Upper lobe of right lung (tissue), 1 donor: ENCODE results near the gene CRELD2. TPM values are rescaled to one million over a fixed set of nuclear protein-coding genes. Genes with fewer than 3 reads are reported as not detected.

Experiments used
- ATAC-seq: fragments of 200-7000 bp; cut with Tn5 transposase; one replicate; pipeline ENCODE4 v1.9.1; 2020; ENCODE audit warnings: mild to moderate bottlenecking, moderate library complexity
- DNase-seq: peaks from one replicate; pipeline ENCODE4 v3.0.0-alpha.2; 2020
- H3K27ac ChIP-seq: fragments of 200-600 bp; one replicate; pipeline ENCODE4 v1.8.0; 2022
- H3K27me3 ChIP-seq: fragments of 200-600 bp; one replicate; pipeline ENCODE4 v1.8.0; 2022; ENCODE audit warnings: mild to moderate bottlenecking
- H3K36me3 ChIP-seq: fragments of 200-600 bp; one replicate; pipeline ENCODE4 v1.8.0; 2022
- H3K4me1 ChIP-seq: fragments of 200-600 bp; one replicate; pipeline ENCODE4 v1.8.0; 2022
- H3K4me3 ChIP-seq: fragments of 200-600 bp; one replicate; pipeline ENCODE4 v1.8.0; 2022; ENCODE audit warnings: mild to moderate bottlenecking
- H3K9me3 ChIP-seq: fragments of 200-600 bp; one replicate; pipeline ENCODE4 v1.8.0; 2022
- CTCF ChIP-seq: fragments of 200-600 bp; IDR thresholded peaks from one replicate; pipeline ENCODE4 v1.8.0; 2022; ENCODE audit warnings: antibody characterized with exemption
- intact Hi-C: fragments of 100-400 bp; cut with DNase I; formaldehyde crosslinking; loops from one replicate; pipeline ENCODE4 v1.11.0; 2022
- total RNA-seq: library from RNA; stranded (reverse); fragmentation: NEBNext Ultra II Directional; extraction: Animal tissue kit (Norgen Biotek cat#: 25700); gene quantifications from one replicate; pipeline ENCODE4 v1.2.1, GENCODE V29; 2021
- donor health status: DM: no; HTN: yes; CAD: no; lungs with severe emphysema.

CRELD2 gene
- total RNA-seq, 1 donor from 2014 or later, result 44.2 TPM

- H3K27ac ChIP-seq, result no peak overlapping the region
- H3K4me3 ChIP-seq, result no peak overlapping the region
- no peaks in the 10 kb centered on the region for H3K4me1 ChIP-seq
- ATAC-seq (no peak), DNase-seq (no peak)
- H3K27me3 ChIP-seq, result no peaks in the 10 kb centered on the region
- intact Hi-C loops, result no loop called here
- TF ChIP-seq CTCF, result no peak
- H3K36me3 ChIP-seq, result peaks cover 33% of the 10 kb centered on the region
- no peaks in the 10 kb centered on the region for H3K9me3 ChIP-seq
These were observed 36.6 kb upstream of the CRELD2 start for GRCh38 chr22:49881856-49882255.

GRCh38 chr22:49882519-49883293 lies 35.7 kb upstream of the CRELD2 start:
- Histone ChIP-seq H3K9me3 (no peaks in the 10 kb centered on the region), H3K27ac (no peak overlapping the region), H3K4me1 (no peaks in the 10 kb centered on the region), H3K27me3 (no peaks in the 10 kb centered on the region), H3K4me3 (no peak overlapping the region), H3K36me3 (peaks cover 40% of the 10 kb centered on the region)
- TF ChIP-seq CTCF, result no peak
- intact Hi-C loops, result no loop called here
- ATAC-seq, result no peak
- peak; percentile 53 for DNase-seq

- no peak for DNase-seq
- peaks cover 40% of the 10 kb centered on the region for H3K36me3 ChIP-seq
These were observed 35.2 kb upstream of the CRELD2 start for GRCh38 chr22:49883294-49883640.

GRCh38 chr22:49884075-49884474 lies 34.4 kb upstream of the CRELD2 start:
- H3K4me1 ChIP-seq, result no peaks in the 10 kb centered on the region
- H3K27me3 ChIP-seq, result no peaks in the 10 kb centered on the region
- intact Hi-C loops, result no loop called here
- ATAC-seq (no peak), DNase-seq (peak; percentile 40)
- no peak for TF ChIP-seq CTCF
- no peak overlapping the region for H3K4me3 ChIP-seq
- H3K36me3 ChIP-seq, result peaks cover 40% of the 10 kb centered on the region
- H3K9me3 ChIP-seq, result no peaks in the 10 kb centered on the region
- H3K27ac ChIP-seq, result no peak overlapping the region

More at GRCh38 chr22:49883294-49883640, 35.2 kb upstream of the CRELD2 start:
- intact Hi-C loops, result no loop called here
- Histone ChIP-seq H3K9me3 (no peaks in the 10 kb centered on the region), H3K27ac (no peak overlapping the region), H3K4me1 (no peaks in the 10 kb centered on the region), H3K4me3 (no peak overlapping the region), H3K27me3 (no peaks in the 10 kb centered on the region)
- TF ChIP-seq CTCF, result no peak
- no peak for ATAC-seq

- no peak for TF ChIP-seq CTCF
- H3K36me3 ChIP-seq, result peaks cover 40% of the 10 kb centered on the region
- intact Hi-C loops, result no loop called here
- ATAC-seq, result no peak
- H3K4me1 ChIP-seq, result no peaks in the 10 kb centered on the region
- H3K4me3 ChIP-seq, result no peak overlapping the region
- no peaks in the 10 kb centered on the region for H3K9me3 ChIP-seq
- DNase-seq, result peak; percentile 54
- no peaks in the 10 kb centered on the region for H3K27me3 ChIP-seq
- H3K27ac ChIP-seq, result no peak overlapping the region
These were observed 33.8 kb upstream of the CRELD2 start for GRCh38 chr22:49884503-49885260.
